GM23338 (cell line): ENCODE results near the gene HYAL2. TPM values are rescaled to one million over a fixed set of nuclear protein-coding genes. Genes with fewer than 3 reads are reported as not detected.

Experiments used
- ATAC-seq: fragments of 200-7000 bp; cut with Tn5 transposase; 3 replicates; pipeline ENCODE4 v1.9.1; 2020
- DNase-seq: peaks from one replicate; pipeline ENCODE4 v3.0.0-alpha.2; 2015; ENCODE audit warnings: low spot score
- H2AFZ ChIP-seq: fragments of 200-600 bp; sonication (generic); 2 replicates; pipeline ENCODE4 v1.8.0; 2016; ENCODE audit warnings: antibody characterized with exemption, mild to moderate bottlenecking, moderate library complexity
- H3F3A ChIP-seq: fragments of 200-600 bp; sonication (generic); replicated peaks from 2 replicates; pipeline ENCODE4 v1.8.0; 2017; ENCODE audit warnings: antibody characterized with exemption, mixed run types, low read depth
- H3K27ac ChIP-seq: fragments of 200-600 bp; sonication (generic); 2 replicates; pipeline ENCODE4 v1.6.1; 2016; ENCODE audit warnings: low read depth
- H3K27me3 ChIP-seq: fragments of 200-600 bp; sonication (generic); 2 replicates; pipeline ENCODE4 v1.8.0; 2016; ENCODE audit warnings: mild to moderate bottlenecking, mixed run types, moderate library complexity; ENCODE audit not compliant: insufficient read depth
- H3K36me3 ChIP-seq: fragments of 200-600 bp; sonication (generic); 2 replicates; pipeline ENCODE4 v1.8.0; 2016; ENCODE audit warnings: mild to moderate bottlenecking; ENCODE audit not compliant: insufficient read depth
- H3K4me1 ChIP-seq: fragments of 200-600 bp; sonication (generic); 2 replicates; pipeline ENCODE4 v1.8.0; 2016; ENCODE audit warnings: mild to moderate bottlenecking, moderate library complexity; ENCODE audit not compliant: insufficient read depth
- H3K4me2 ChIP-seq: fragments of 200-600 bp; sonication (generic); 2 replicates; pipeline ENCODE4 v1.7.1; 2017; ENCODE audit warnings: mixed run types
- H3K4me3 ChIP-seq: fragments of 200-600 bp; sonication (generic); 2 replicates; pipeline ENCODE4 v1.6.1; 2016; ENCODE audit warnings: mixed run types
- H3K79me2 ChIP-seq: fragments of 200-600 bp; sonication (generic); replicated peaks from 2 replicates; pipeline ENCODE4 v1.8.0; 2017; ENCODE audit warnings: mild to moderate bottlenecking; ENCODE audit not compliant: insufficient read depth
- H3K9me2 ChIP-seq: fragments of 200-600 bp; sonication (generic); 2 replicates; pipeline ENCODE4 v1.8.0; 2017; ENCODE audit not compliant: insufficient read depth
- H4K20me1 ChIP-seq: fragments of 200-600 bp; sonication (generic); replicated peaks from 2 replicates; pipeline ENCODE4 v1.8.0; 2017; ENCODE audit warnings: mild to moderate bottlenecking; ENCODE audit not compliant: insufficient read depth
- H3K27ac Mint-ChIP-seq: 2 replicates; pipeline ENCODE4 v1.8.0; 2020; ENCODE audit warnings: inconsistent platforms, mild to moderate bottlenecking, moderate library complexity, mixed read lengths
- H3K27me3 Mint-ChIP-seq: 3 replicates; pipeline ENCODE4 v1.8.0; 2022; ENCODE audit warnings: low read depth, mild to moderate bottlenecking, moderate library complexity, mixed read lengths, inconsistent platforms; ENCODE audit not compliant: insufficient read depth, poor library complexity
- H3K36me3 Mint-ChIP-seq: 3 replicates; pipeline ENCODE4 v1.8.0; 2021; ENCODE audit warnings: low read depth, mild to moderate bottlenecking, inconsistent platforms, moderate library complexity, mixed read lengths
- H3K4me1 Mint-ChIP-seq: 3 replicates; pipeline ENCODE4 v1.8.0; 2020; ENCODE audit warnings: mild to moderate bottlenecking, inconsistent platforms, mixed read lengths
- H3K4me3 Mint-ChIP-seq: 3 replicates; pipeline ENCODE4 v1.8.0; 2021; ENCODE audit warnings: moderate library complexity, mild to moderate bottlenecking, inconsistent platforms, mixed read lengths
- H3K9me3 Mint-ChIP-seq: 3 replicates; pipeline ENCODE4 v1.8.0; 2020; ENCODE audit warnings: moderate library complexity, mild to moderate bottlenecking, inconsistent platforms, mixed read lengths
- CREB1 ChIP-seq: fragments of 250-450 bp; sonication (Bioruptor Pico); IDR thresholded peaks from 2 replicates; pipeline ENCODE4 v1.5.0; 2020; ENCODE audit warnings: low read depth, mild to moderate bottlenecking, moderate library complexity
- CTCF ChIP-seq, 2 experiments: fragments of 200-600 bp in 1 of 2; sonication (generic) in 1 of 2; conservative IDR thresholded peaks; 2 replicates each; pipeline versions ENCODE4 v1.5.1 to v1.6.1; 2016 to 2017; ENCODE audit warnings: antibody characterized with exemption in 2 of 2, low read depth in 2 of 2, mild to moderate bottlenecking in 2 of 2, moderate library complexity in 1 of 2
- ETS1 ChIP-seq: IDR thresholded peaks from 2 replicates; pipeline ENCODE4 v1.6.1; 2016; ENCODE audit warnings: antibody characterized with exemption
- EZH2 ChIP-seq: fragments of 200-600 bp; sonication (generic); IDR thresholded peaks from one replicate; pipeline ENCODE4 v1.8.0; 2017; ENCODE audit warnings: antibody characterized with exemption, mild to moderate bottlenecking, low read depth; ENCODE audit not compliant: unreplicated experiment
- EZH2phosphoT487 ChIP-seq: fragments of 200-600 bp; sonication (generic); IDR thresholded peaks from one replicate; pipeline ENCODE4 v1.8.1; 2018; ENCODE audit warnings: antibody characterized with exemption; ENCODE audit not compliant: unreplicated experiment
- JUNB ChIP-seq: IDR thresholded peaks from one replicate; pipeline ENCODE4 v1.6.1; 2016; ENCODE audit warnings: antibody characterized with exemption; ENCODE audit not compliant: unreplicated experiment
- NANOG ChIP-seq: IDR thresholded peaks from 2 replicates; pipeline ENCODE4 v1.6.1; 2016; ENCODE audit warnings: antibody characterized with exemption, borderline replicate concordance
- POLR2AphosphoS5 ChIP-seq: IDR thresholded peaks from 2 replicates; pipeline ENCODE4 v1.6.1; 2016; ENCODE audit warnings: antibody characterized with exemption, low read depth
- REST ChIP-seq: IDR thresholded peaks from one replicate; pipeline ENCODE4 v1.6.1; 2018; ENCODE audit warnings: antibody characterized with exemption; ENCODE audit not compliant: unreplicated experiment
- STAT1 ChIP-seq: IDR thresholded peaks from one replicate; pipeline ENCODE4 v1.6.1; 2016; ENCODE audit warnings: antibody characterized with exemption; ENCODE audit not compliant: unreplicated experiment
- ZNF114 ChIP-seq: fragments of 250-450 bp; sonication (Bioruptor Pico); IDR thresholded peaks from 2 replicates; pipeline ENCODE4 v1.5.0; 2020; ENCODE audit warnings: mild to moderate bottlenecking, moderate library complexity
- ZNF331 ChIP-seq: fragments of 250-450 bp; sonication (Bioruptor Pico); IDR thresholded peaks from 2 replicates; pipeline ENCODE4 v1.5.0; 2020; ENCODE audit warnings: low read depth, mild to moderate bottlenecking, moderate library complexity
- ZNF462 ChIP-seq: fragments of 250-450 bp; sonication (Bioruptor Pico); IDR thresholded peaks from 2 replicates; pipeline ENCODE4 v1.5.0; 2020; ENCODE audit warnings: mild to moderate bottlenecking, moderate library complexity
- polyA plus RNA-seq: library from polyadenylated mRNA; unstranded; fragments of >200 nt; fragmentation: Nextera tagmentation; extraction: Ambion mirVana; gene quantifications from 2 replicates; pipeline ENCODE4 v1.2.1, GENCODE V29; 2016
- total RNA-seq: library from RNA; depleted of rRNA; stranded (reverse); fragments of >200 nt; shearing (Covaris generic); gene quantifications from 2 replicates; pipeline ENCODE4 v1.2.3, GENCODE V29; 2014

The HYAL2 gene
- total and polyA plus RNA-seq, 2 experiments from 2014 or later: 28.9 to 74.3 TPM

GRCh38 chr3:50278123-50278879 lies 44.2 kb downstream of the HYAL2 start:
- Mint-ChIP-seq H3K36me3 (no peaks in the 10 kb centered on the region), H3K27me3 (peaks cover 41% of the 10 kb centered on the region), H3K9me3 (no peaks in the 10 kb centered on the region), H3K4me3 (no peak overlapping the region), H3K4me1 (peaks cover 18% of the 10 kb centered on the region), H3K27ac (no peak overlapping the region)
- Histone ChIP-seq H3K79me2 (no peaks in the 10 kb centered on the region), H3K36me3 (no peaks in the 10 kb centered on the region), H3F3A (peaks cover 10% of the 10 kb centered on the region; the same call in 1 of the 2 replicates), H3K27me3 (peaks cover 53% of the 10 kb centered on the region), H2AFZ (no peak overlapping the region), H3K4me3 (no peak overlapping the region), H3K9me2 (no peaks in the 10 kb centered on the region), H3K27ac (no peak overlapping the region), H3K4me2 (no peak overlapping the region), H4K20me1 (no peaks in the 10 kb centered on the region), H3K4me1 (peaks cover 3% of the 10 kb centered on the region; the same call in 1 of the 2 replicates)
- ATAC-seq (no peak), DNase-seq (no peak)
- TF ChIP-seq CTCF (conservative IDR thresholded peaks at IDR 0.05; ENCODE audit: low read depth in 2 of 2) (no peak), ZNF114 (CRISPR knock-in tag) (no peak), POLR2AphosphoS5 (no peak), EZH2phosphoT487 (no peak), EZH2 (no peak), STAT1 (no peak), ZNF331 (no peak), JUNB (no peak), ETS1 (no peak), REST (no peak), CREB1 (no peak), ZNF462 (no peak), NANOG (no peak)
